Liver (tissue), 3 donors: ENCODE data around the gene HOXB9.

Experiments used
- CTCF ChIP-seq: fragments of 150-350 bp; IDR thresholded peaks from 2 replicates; pipeline ENCODE4 v1.5.1; 2017; ENCODE audit warnings: improper control_type of control experiment, low read depth, low read length; ENCODE audit not compliant: missing input control
- EGR1 ChIP-seq, 2 donors: IDR thresholded peaks; 2 replicates each; pipeline ENCODE4 v1.6.1; 2016 to 2018; ENCODE audit warnings: antibody characterized with exemption in 2 of 2, low read depth in 2 of 2
- FOXA1 ChIP-seq: IDR thresholded peaks from 2 replicates; pipeline ENCODE4 v1.6.1; 2016; ENCODE audit warnings: antibody characterized with exemption
- FOXA2 ChIP-seq: IDR thresholded peaks from 2 replicates; pipeline ENCODE4 v1.6.1; 2016; ENCODE audit warnings: antibody characterized with exemption
- GABPA ChIP-seq, 2 donors: IDR thresholded peaks in 1 of 2; conservative IDR thresholded peaks in 1 of 2; 2 replicates each; pipeline ENCODE4 v1.6.1; 2016; ENCODE audit warnings: antibody characterized with exemption in 2 of 2, mild to moderate bottlenecking in 1 of 2, moderate library complexity in 1 of 2
- JUND ChIP-seq, 2 donors: IDR thresholded peaks; 2 replicates each; pipeline ENCODE4 v1.6.1; 2016; ENCODE audit warnings: antibody characterized with exemption in 2 of 2
- MAX ChIP-seq: IDR thresholded peaks from 2 replicates; pipeline ENCODE4 v1.6.1; 2016; ENCODE audit warnings: antibody characterized with exemption
- RAD21 ChIP-seq, 2 donors: IDR thresholded peaks; 2 replicates each; pipeline ENCODE4 v1.6.1; 2016; ENCODE audit warnings: antibody characterized with exemption in 2 of 2, mild to moderate bottlenecking in 2 of 2
- REST ChIP-seq: IDR thresholded peaks from 2 replicates; pipeline ENCODE4 v1.6.1; 2016; ENCODE audit warnings: antibody characterized with exemption, mild to moderate bottlenecking
- SP1 ChIP-seq: IDR thresholded peaks from 2 replicates; pipeline ENCODE4 v1.6.1; 2018; ENCODE audit warnings: antibody characterized with exemption, mild to moderate bottlenecking
- TAF1 ChIP-seq: conservative IDR thresholded peaks from 2 replicates; pipeline ENCODE4 v1.6.1; 2016; ENCODE audit warnings: antibody characterized with exemption, mild to moderate bottlenecking
- YY1 ChIP-seq: IDR thresholded peaks from 2 replicates; pipeline ENCODE4 v1.6.1; 2016; ENCODE audit warnings: antibody characterized with exemption, mild to moderate bottlenecking
- ZBTB33 ChIP-seq: IDR thresholded peaks from 2 replicates; pipeline ENCODE4 v1.6.1; 2016; ENCODE audit warnings: antibody characterized with exemption
- donor health status: healthy.
- donor health status: healthy.

GRCh38 chr17:48613862-48614694 is 12.1 kb downstream of the HOXB9 start:
- TF ChIP-seq ZBTB33 = no peak
- TF ChIP-seq RAD21 (IDR thresholded peaks at IDR 0.05) = no peak
- TF ChIP-seq CTCF = no peak
- TF ChIP-seq SP1 = no peak
- no peak for TF ChIP-seq TAF1
- TF ChIP-seq MAX = no peak
- TF ChIP-seq YY1 = no peak
- TF ChIP-seq JUND (IDR thresholded peaks at IDR 0.05) = no peak
- no peak for TF ChIP-seq FOXA2
- no peak for TF ChIP-seq FOXA1
- no peak for TF ChIP-seq EGR1 (IDR thresholded peaks at IDR 0.05; ENCODE audit: low read depth in 2 of 2)
- no peak for TF ChIP-seq REST
- TF ChIP-seq GABPA (IDR thresholded peaks at IDR 0.05 in 1 of 2, conservative IDR thresholded peaks at IDR 0.05 in 1 of 2) = no peak
